Stimulated activated CD8-positive, alpha-beta memory T cell treated with anti-CD3 and anti-CD28 coated beads, Interleukin-15, amount 100 ng/mL, for 24 hours (primary cell): ENCODE measurements around the gene FBXW7.

Experiments
- DNase-seq: peaks from one replicate; pipeline ENCODE4 v3.0.0-alpha.2; 2020; ENCODE audit warnings: low read depth

Gene FBXW7

GRCh38 chr4:152328582-152328981 lies 207.3 kb downstream of the FBXW7 start:
- no peak for DNase-seq

GRCh38 chr4:152327606-152328453 lies 208.1 kb downstream of the FBXW7 start:
- DNase-seq = no peak

GRCh38 chr4:152325831-152326230 lies 210.1 kb downstream of the FBXW7 start:
- DNase-seq = no peak

- DNase-seq = no peak
Measured at GRCh38 chr4:152323221-152323620, 212.7 kb downstream of the FBXW7 start.

- no peak for DNase-seq
Measured at GRCh38 chr4:152322656-152323055, 213.2 kb downstream of the FBXW7 start.

GRCh38 chr4:152321923-152322322 lies 214.0 kb downstream of the FBXW7 start:
- no peak for DNase-seq

- DNase-seq = no peak
Measured at GRCh38 chr4:152321398-152321797, 214.5 kb downstream of the FBXW7 start.

GRCh38 chr4:152316969-152317368 lies 218.9 kb downstream of the FBXW7 start:
- DNase-seq = no peak

- no peak for DNase-seq
Measured at GRCh38 chr4:152310257-152310656, 225.6 kb downstream of the FBXW7 start.

- no peak for DNase-seq
Measured at GRCh38 chr4:152309418-152309817, 226.5 kb downstream of the FBXW7 start.

- no peak for DNase-seq
Measured at GRCh38 chr4:152308951-152309350, 226.9 kb downstream of the FBXW7 start.

GRCh38 chr4:152307669-152308068 lies 228.2 kb downstream of the FBXW7 start:
- no peak for DNase-seq

GRCh38 chr4:152306541-152306940 lies 229.4 kb downstream of the FBXW7 start:
- no peak for DNase-seq

- no peak for DNase-seq
Measured at GRCh38 chr4:152304220-152304619, 231.7 kb downstream of the FBXW7 start.

GRCh38 chr4:152301381-152301780 lies 234.5 kb downstream of the FBXW7 start:
- DNase-seq = no peak

- DNase-seq = no peak
Measured at GRCh38 chr4:152299553-152299952, 236.3 kb downstream of the FBXW7 start.

- no peak for DNase-seq
Measured at GRCh38 chr4:152296386-152296785, 239.5 kb downstream of the FBXW7 start.

GRCh38 chr4:152294765-152295164 lies 241.1 kb downstream of the FBXW7 start:
- DNase-seq = no peak

- no peak for DNase-seq
Measured at GRCh38 chr4:152294331-152294730, 241.6 kb downstream of the FBXW7 start.

- DNase-seq = no peak
Measured at GRCh38 chr4:152293527-152293926, 242.4 kb downstream of the FBXW7 start.

GRCh38 chr4:152290366-152290921 lies 245.4 kb downstream of the FBXW7 start:
- no peak for DNase-seq

- DNase-seq = no peak
Measured at GRCh38 chr4:152289941-152290340, 246.0 kb downstream of the FBXW7 start.

- no peak for DNase-seq
Measured at GRCh38 chr4:152289541-152289940, 246.4 kb downstream of the FBXW7 start.
